Measurements from ENCODE around the gene CWC27. TPM values are rescaled to one million over a fixed set of nuclear protein-coding genes. Genes with fewer than 3 reads are reported as not detected.

Gene CWC27
- total RNA-seq, 2 donors from 2014 or later, result 8.5 to 12.5 TPM

GRCh38 chr5:65013166-65013565 lies 244.4 kb downstream of the CWC27 start:
- Histone ChIP-seq H3K27me3 (replicated peaks; ENCODE audit: insufficient read depth) (no peaks in the 10 kb centered on the region), H3K4me1 (replicated peaks) (no peaks in the 10 kb centered on the region), H3K9me3 (no peaks in the 10 kb centered on the region), H3K36me3 (no peaks in the 10 kb centered on the region), H3K27ac (no peak overlapping the region), H3K4me3 (no peak overlapping the region)
- no peak for DNase-seq (ENCODE audit: low spot score)
- 92% methylated on average over 1 of the region's 1 CpG for WGBS
- TF ChIP-seq POLR2A (IDR thresholded peaks at IDR 0.05) (no peak), CTCF (IDR thresholded peaks at IDR 0.05) (no peak), POLR2AphosphoS5 (IDR thresholded peaks at IDR 0.05) (no peak)
- intact Hi-C loops (cut with DNase I), result no loop called here

DNA sequence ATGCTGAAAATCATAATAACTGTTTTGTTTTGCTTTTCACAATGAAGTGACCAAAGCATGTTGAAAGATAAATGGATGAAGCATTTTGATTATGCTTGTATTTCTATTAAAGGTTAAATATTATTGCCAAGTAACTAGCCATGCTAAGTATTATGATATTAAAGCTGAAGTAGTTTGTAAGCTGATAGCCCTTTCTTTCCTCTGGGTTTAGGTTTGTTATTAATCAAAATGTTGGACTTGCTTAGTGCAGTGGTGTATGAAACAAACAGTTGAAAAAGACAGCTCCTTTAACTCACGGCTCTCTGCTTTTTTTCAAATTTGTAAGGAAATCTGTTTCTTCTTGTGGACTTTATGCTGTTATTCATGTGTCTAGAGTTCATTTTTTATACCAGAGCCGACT lies 246.0 kb downstream of the CWC27 start:
- WGBS, result 26% methylated on average over 2 of the region's 2 CpGs
- DNase-seq (ENCODE audit: low spot score), result no peak
- H3K27ac ChIP-seq, result no peak overlapping the region
- intact Hi-C loops (cut with DNase I), result no loop called here
- H3K9me3 ChIP-seq, result no peaks in the 10 kb centered on the region
- no peak overlapping the region for H3K4me3 ChIP-seq
- H3K36me3 ChIP-seq, result no peaks in the 10 kb centered on the region
- H3K27me3 ChIP-seq (replicated peaks; ENCODE audit: insufficient read depth), result no peaks in the 10 kb centered on the region
- H3K4me1 ChIP-seq (replicated peaks), result no peaks in the 10 kb centered on the region
- no peak for TF ChIP-seq CTCF (IDR thresholded peaks at IDR 0.05)
- TF ChIP-seq POLR2A (IDR thresholded peaks at IDR 0.05), result no peak
- TF ChIP-seq POLR2AphosphoS5 (IDR thresholded peaks at IDR 0.05), result no peak

- H3K4me3 ChIP-seq, result no peak overlapping the region
- no peaks in the 10 kb centered on the region for H3K4me1 ChIP-seq (replicated peaks)
- H3K27ac ChIP-seq, result no peak overlapping the region
- no peaks in the 10 kb centered on the region for H3K27me3 ChIP-seq (replicated peaks; ENCODE audit: insufficient read depth)
- no peaks in the 10 kb centered on the region for H3K9me3 ChIP-seq
- no peaks in the 10 kb centered on the region for H3K36me3 ChIP-seq
- WGBS, result 74% methylated on average over 3 of the region's 3 CpGs
- TF ChIP-seq POLR2A (IDR thresholded peaks at IDR 0.05) (no peak), CTCF (IDR thresholded peaks at IDR 0.05) (no peak), POLR2AphosphoS5 (IDR thresholded peaks at IDR 0.05) (no peak)
- DNase-seq (ENCODE audit: low spot score), result no peak
- intact Hi-C loops (cut with DNase I), result no loop called here
These were observed 247.0 kb downstream of the CWC27 start for GRCh38 chr5:65015767-65016166.

DNA sequence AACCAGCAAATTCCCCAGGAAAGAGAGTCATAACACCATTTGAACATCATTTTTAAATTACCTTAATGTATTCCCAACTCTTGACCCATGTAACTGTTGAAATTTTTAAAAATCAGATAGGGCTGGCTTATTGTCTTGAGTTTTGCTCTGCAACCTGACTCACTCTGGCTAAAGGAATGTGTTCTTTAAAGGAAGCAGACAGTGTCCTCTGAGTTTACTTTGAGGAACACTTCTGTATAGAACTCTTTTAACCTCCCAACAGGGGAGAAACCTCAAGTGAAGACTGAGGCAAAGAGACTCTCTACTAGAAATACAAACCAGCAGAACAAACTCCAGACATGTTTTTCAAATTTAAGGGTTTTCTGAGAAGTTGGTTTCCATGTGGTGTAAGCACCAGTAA lies 248.9 kb downstream of the CWC27 start:
- Histone ChIP-seq H3K4me1 (replicated peaks) (no peaks in the 10 kb centered on the region), H3K36me3 (no peaks in the 10 kb centered on the region), H3K9me3 (no peaks in the 10 kb centered on the region), H3K27ac (no peak overlapping the region), H3K4me3 (no peak overlapping the region), H3K27me3 (replicated peaks; ENCODE audit: insufficient read depth) (no peaks in the 10 kb centered on the region)
- intact Hi-C loops (cut with DNase I), result no loop called here
- TF ChIP-seq POLR2AphosphoS5 (IDR thresholded peaks at IDR 0.05) (no peak), POLR2A (IDR thresholded peaks at IDR 0.05) (no peak), CTCF (IDR thresholded peaks at IDR 0.05) (no peak)
- DNase-seq (ENCODE audit: low spot score), result no peak

DNA sequence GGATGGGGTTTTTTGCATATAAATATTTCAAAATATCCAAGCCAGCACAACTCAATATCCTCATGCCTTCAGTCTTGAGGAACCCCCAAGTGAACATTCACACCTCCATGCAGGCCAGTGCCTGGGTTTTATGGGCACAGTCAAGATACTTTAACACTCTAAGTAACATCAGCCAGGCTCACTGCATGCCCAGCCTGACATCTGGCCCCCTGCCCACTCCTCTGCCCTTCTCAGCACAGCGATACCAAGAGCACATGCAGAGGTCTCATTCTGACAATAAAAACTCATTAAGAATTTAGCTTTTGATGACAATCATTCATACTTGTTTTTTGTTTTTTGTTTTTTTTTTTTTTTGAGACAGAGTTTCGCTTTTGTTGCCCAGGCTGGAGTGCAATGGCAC lies 250.0 kb downstream of the CWC27 start:
- DNase-seq (ENCODE audit: low spot score), result no peak
- Histone ChIP-seq H3K4me3 (no peak overlapping the region), H3K9me3 (no peaks in the 10 kb centered on the region), H3K36me3 (no peaks in the 10 kb centered on the region), H3K4me1 (replicated peaks) (no peaks in the 10 kb centered on the region), H3K27ac (no peak overlapping the region), H3K27me3 (replicated peaks; ENCODE audit: insufficient read depth) (no peaks in the 10 kb centered on the region)
- 96% methylated on average over 2 of the region's 2 CpGs for WGBS
- TF ChIP-seq CTCF (IDR thresholded peaks at IDR 0.05) (no peak), POLR2A (IDR thresholded peaks at IDR 0.05) (no peak), POLR2AphosphoS5 (IDR thresholded peaks at IDR 0.05) (no peak)
- intact Hi-C loops (cut with DNase I), result no loop called here
